Esophagus muscularis mucosa (tissue), 3 donors: ENCODE data around the gene TMEM120B.
A peak's percentile ranks its signal among the peaks of the same experiment; 100 is the strongest.

ENCODE experiments used
- CTCF ChIP-seq, 3 experiments: fragments of 200-600 bp in 2 of 3; fragments of 450-650 bp in 1 of 3; sonication (generic) in 2 of 3; IDR thresholded peaks; one replicate each; pipeline ENCODE4 v1.5.1; 2017 to 2019; ENCODE audit warnings: antibody characterized with exemption in 3 of 3, mild to moderate bottlenecking in 2 of 3, moderate library complexity in 1 of 3
- POLR2AphosphoS5 ChIP-seq, 2 donors: sonication (generic); formaldehyde crosslinking; IDR thresholded peaks; one replicate each; pipeline ENCODE4 v1.6.1; 2017; ENCODE audit warnings: antibody characterized with exemption in 2 of 2

DNA sequence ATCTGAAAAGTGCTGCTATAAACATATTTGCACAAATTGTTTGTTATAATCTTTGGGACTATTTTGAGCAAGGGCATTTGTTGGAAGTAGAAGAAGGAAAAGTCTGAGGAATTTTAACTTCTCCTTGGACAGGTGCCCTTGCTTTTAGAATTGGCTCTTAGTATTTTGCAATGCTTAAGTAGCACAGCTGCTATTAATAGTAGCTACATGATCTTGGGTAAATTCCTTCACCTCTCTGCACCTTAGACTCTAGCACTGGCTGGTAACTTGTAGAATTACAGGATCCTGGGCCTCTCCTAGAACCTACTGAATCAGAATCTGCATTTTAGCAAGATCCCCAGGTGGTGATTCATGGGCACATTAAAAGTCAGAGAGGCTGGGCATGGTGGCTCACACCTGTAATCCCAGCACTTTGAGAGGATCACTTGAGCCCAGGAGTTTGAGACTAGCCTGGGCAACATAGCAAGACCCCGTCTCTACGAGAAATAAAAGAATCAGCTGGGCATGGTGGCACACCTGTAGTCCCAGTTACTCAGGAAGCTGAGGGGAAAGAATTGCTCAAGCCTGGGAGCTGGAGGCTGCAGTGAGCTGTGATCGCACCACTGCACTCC, 10.8 kb upstream of the TMEM120B start:
- TF ChIP-seq CTCF (IDR thresholded peaks at IDR 0.05) (no peak), POLR2AphosphoS5 (IDR thresholded peaks at IDR 0.05) (peak in 1 of 2 donors; percentile 29)
